PFSK-1 (cell line): Measurements from ENCODE around the gene ST6GALNAC3.

Source experiments
- POLR2AphosphoS5 ChIP-seq: IDR thresholded peaks from 2 replicates; pipeline ENCODE4 v1.6.1; 2012; ENCODE audit warnings: low read depth, mild to moderate bottlenecking, control low read depth, low read length, moderate library complexity
- SIN3A ChIP-seq: IDR thresholded peaks from 2 replicates; pipeline ENCODE4 v1.6.1; 2012; ENCODE audit warnings: mild to moderate bottlenecking, low read length, moderate library complexity, borderline replicate concordance; ENCODE audit not compliant: insufficient read depth
- TF ChIP-seq, protein P1 (sequence below), 2 experiments: IDR thresholded peaks; 2 replicates each; pipeline versions ENCODE4 v1.6.1 to v1.8.0; 2011 to 2012; ENCODE audit warnings: low read depth in 2 of 2, low read length in 2 of 2, control low read depth in 1 of 2, inconsistent platforms in 1 of 2, mild to moderate bottlenecking in 1 of 2, moderate library complexity in 1 of 2; ENCODE audit not compliant: insufficient read depth in 1 of 2

DNA sequence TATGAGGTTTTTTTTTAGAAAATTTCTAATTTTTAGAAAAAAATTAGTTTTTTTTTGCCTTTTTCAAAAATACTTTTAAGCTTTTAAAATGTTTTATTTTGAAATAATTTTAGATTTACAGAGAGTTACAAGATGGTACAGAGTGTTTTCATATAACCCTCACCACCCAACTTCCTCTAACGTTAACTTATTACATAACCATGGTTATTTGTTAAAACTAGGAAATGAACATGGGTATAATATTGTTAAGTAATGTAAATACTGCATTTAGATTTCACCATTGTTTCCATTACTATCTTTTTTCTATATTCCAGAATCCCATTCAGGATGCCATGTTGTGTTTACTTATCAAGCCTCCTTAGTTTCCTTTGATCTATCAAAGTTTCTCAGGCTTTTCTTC is 45.2 kb upstream of the ST6GALNAC3 start:
- TF ChIP-seq POLR2AphosphoS5 (no peak), SIN3A (no peak)
- TF ChIP-seq, protein P1, sequence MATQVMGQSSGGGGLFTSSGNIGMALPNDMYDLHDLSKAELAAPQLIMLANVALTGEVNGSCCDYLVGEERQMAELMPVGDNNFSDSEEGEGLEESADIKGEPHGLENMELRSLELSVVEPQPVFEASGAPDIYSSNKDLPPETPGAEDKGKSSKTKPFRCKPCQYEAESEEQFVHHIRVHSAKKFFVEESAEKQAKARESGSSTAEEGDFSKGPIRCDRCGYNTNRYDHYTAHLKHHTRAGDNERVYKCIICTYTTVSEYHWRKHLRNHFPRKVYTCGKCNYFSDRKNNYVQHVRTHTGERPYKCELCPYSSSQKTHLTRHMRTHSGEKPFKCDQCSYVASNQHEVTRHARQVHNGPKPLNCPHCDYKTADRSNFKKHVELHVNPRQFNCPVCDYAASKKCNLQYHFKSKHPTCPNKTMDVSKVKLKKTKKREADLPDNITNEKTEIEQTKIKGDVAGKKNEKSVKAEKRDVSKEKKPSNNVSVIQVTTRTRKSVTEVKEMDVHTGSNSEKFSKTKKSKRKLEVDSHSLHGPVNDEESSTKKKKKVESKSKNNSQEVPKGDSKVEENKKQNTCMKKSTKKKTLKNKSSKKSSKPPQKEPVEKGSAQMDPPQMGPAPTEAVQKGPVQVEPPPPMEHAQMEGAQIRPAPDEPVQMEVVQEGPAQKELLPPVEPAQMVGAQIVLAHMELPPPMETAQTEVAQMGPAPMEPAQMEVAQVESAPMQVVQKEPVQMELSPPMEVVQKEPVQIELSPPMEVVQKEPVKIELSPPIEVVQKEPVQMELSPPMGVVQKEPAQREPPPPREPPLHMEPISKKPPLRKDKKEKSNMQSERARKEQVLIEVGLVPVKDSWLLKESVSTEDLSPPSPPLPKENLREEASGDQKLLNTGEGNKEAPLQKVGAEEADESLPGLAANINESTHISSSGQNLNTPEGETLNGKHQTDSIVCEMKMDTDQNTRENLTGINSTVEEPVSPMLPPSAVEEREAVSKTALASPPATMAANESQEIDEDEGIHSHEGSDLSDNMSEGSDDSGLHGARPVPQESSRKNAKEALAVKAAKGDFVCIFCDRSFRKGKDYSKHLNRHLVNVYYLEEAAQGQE (IDR thresholded peaks at IDR 0.05; ENCODE audit: insufficient read depth in 1 of 2, low read depth in 2 of 2, low read length in 2 of 2), result no peak
